CD4-positive, CD25-positive, alpha-beta regulatory T cell (primary cell): ENCODE data around the gene AP5S1. TPM values are rescaled to one million over a fixed set of nuclear protein-coding genes. Genes with fewer than 3 reads are reported as not detected.

Experiments used
- ATAC-seq, 2 donors: fragments of 150-1000 bp; cut with Tn5 transposase; one replicate each; pipeline ENCODE4 v1.10.0; 2021; ENCODE audit warnings: low read depth in 2 of 2, moderate number of reproducible peaks in 2 of 2, moderate library complexity in 1 of 2
- DNase-seq, 3 donors: peaks; one replicate each; pipeline versions ENCODE4 v3.0.0 to v3.0.0-alpha.2; 2012 to 2022; ENCODE audit warnings: mixed read lengths in 1 of 3
- H3K27ac ChIP-seq: one replicate; pipeline ENCODE4 v1.7.0; 2013; ENCODE audit warnings: mild to moderate bottlenecking, low read length; ENCODE audit not compliant: insufficient read depth, poor library complexity, severe bottlenecking
- H3K27me3 ChIP-seq: one replicate; pipeline ENCODE4 v1.7.0; 2013; ENCODE audit warnings: low read length; ENCODE audit not compliant: control insufficient read depth, insufficient read depth
- H3K36me3 ChIP-seq: one replicate; pipeline ENCODE4 v1.7.0; 2013; ENCODE audit warnings: mild to moderate bottlenecking, low read length, moderate library complexity; ENCODE audit not compliant: control insufficient read depth, insufficient read depth
- H3K4me1 ChIP-seq: 2 replicates; pipeline ENCODE4 v1.7.0; 2013; ENCODE audit warnings: mild to moderate bottlenecking, low read length; ENCODE audit not compliant: insufficient read depth, control insufficient read depth, poor library complexity, severe bottlenecking
- H3K4me3 ChIP-seq: one replicate; pipeline ENCODE4 v1.7.0; 2013; ENCODE audit warnings: low read depth, mild to moderate bottlenecking, low read length, moderate library complexity
- H3K9me3 ChIP-seq, 2 experiments: 1 replicate in 1 of 2; 2 replicates in 1 of 2; pipeline ENCODE4 v1.7.0; 2013; ENCODE audit warnings: low read length in 2 of 2, mild to moderate bottlenecking in 1 of 2, moderate library complexity in 1 of 2; ENCODE audit not compliant: control insufficient read depth in 2 of 2
- H3K27ac Mint-ChIP-seq, 3 donors: one replicate each; pipeline ENCODE4 v1.8.0; 2020 to 2022; ENCODE audit warnings: mild to moderate bottlenecking in 3 of 3, mixed read lengths in 3 of 3, moderate library complexity in 2 of 3
- H3K27me3 Mint-ChIP-seq: one replicate; pipeline ENCODE4 v1.8.0; 2022; ENCODE audit warnings: mild to moderate bottlenecking, mixed read lengths
- H3K36me3 Mint-ChIP-seq: one replicate; pipeline ENCODE4 v1.8.0; 2020; ENCODE audit warnings: mixed read lengths
- H3K4me1 Mint-ChIP-seq, 4 donors: one replicate each; pipeline ENCODE4 v1.8.0; 2020 to 2022; ENCODE audit warnings: mixed read lengths in 4 of 4, mild to moderate bottlenecking in 1 of 4
- H3K4me3 Mint-ChIP-seq, 4 donors: one replicate each; pipeline ENCODE4 v1.8.0; 2020 to 2022; ENCODE audit warnings: mild to moderate bottlenecking in 4 of 4, mixed read lengths in 4 of 4, moderate library complexity in 3 of 4
- H3K9me3 Mint-ChIP-seq, 7 donors: one replicate each; pipeline ENCODE4 v1.8.0; 2020 to 2022; ENCODE audit warnings: mixed read lengths in 7 of 7, mild to moderate bottlenecking in 3 of 7, moderate library complexity in 2 of 7
- polyA plus RNA-seq, 4 donors: library from polyadenylated mRNA; unstranded; fragments of 300-500 nt; fragmentation: Illumina TruSeq; gene quantifications; one replicate each; pipeline ENCODE4 v1.2.3, GENCODE V29; 2021
- total RNA-seq: library from RNA; stranded (reverse); gene quantifications from one replicate; pipeline ENCODE4 v1.2.3, GENCODE V29; 2022

Gene AP5S1
- total and polyA plus RNA-seq, 5 donors from 2014 or later = 10.5 to 22.2 (median 19.5) TPM

DNA sequence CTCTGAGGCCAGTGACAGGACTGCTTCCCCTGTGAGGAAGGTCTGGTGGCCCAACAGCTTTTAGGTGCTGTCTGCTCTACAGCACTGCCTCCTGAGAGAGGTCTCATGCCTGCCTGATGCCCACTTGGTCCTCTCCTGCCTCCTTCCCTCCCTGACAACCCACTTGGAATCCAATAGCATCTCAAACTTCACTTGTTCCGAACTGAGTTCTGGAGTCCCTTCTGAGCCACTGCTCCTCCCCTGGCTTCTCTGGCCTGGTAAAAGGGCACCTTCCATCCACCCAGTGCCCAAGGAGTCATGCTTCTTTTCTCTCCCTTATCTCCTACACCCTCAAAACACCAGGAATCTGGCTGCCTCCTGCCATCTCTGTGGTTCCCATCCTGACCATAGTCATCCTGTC, 28.2 kb downstream of the AP5S1 start:
- Histone ChIP-seq H3K9me3 (no peaks in the 10 kb centered on the region), H3K36me3 (no peaks in the 10 kb centered on the region), H3K4me3 (no peak overlapping the region), H3K4me1 (peaks cover 13% of the 10 kb centered on the region), H3K27me3 (no peaks in the 10 kb centered on the region), H3K27ac (no peak overlapping the region)
- H3K36me3 Mint-ChIP-seq = no peaks in the 10 kb centered on the region
- H3K4me1 Mint-ChIP-seq = peaks cover 5 to 36% (median 25%) of the 10 kb centered on the region in 4 donors
- H3K27me3 Mint-ChIP-seq = no peaks in the 10 kb centered on the region
- no peaks in the 10 kb centered on the region for H3K9me3 Mint-ChIP-seq
- peak overlapping the region; percentile 67 to 97 (median 92) for H3K4me3 Mint-ChIP-seq
- ATAC-seq (no peak), DNase-seq (no peak)
- peak overlapping the region; percentile 69 to 91 (median 83) for H3K27ac Mint-ChIP-seq

DNA sequence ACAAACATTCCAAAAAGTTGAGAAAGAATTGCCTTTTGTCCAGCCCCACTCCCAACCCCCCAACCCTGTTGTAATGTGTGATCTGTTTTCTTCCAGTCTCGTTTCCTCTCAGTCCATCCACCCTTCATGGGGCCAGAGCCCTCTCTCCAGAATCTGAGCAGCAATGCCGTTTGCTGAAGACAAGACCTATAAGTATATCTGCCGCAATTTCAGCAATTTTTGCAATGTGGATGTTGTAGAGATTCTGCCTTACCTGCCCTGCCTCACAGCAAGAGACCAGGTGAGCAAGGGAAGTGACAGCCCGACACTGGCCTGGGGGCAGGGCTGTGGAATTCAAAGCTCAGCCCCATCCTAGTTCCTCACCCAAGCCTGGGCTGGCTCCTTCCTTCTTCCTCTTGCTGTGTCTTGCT, 34.1 kb downstream of the AP5S1 start:
- no peaks in the 10 kb centered on the region for H3K27me3 Mint-ChIP-seq
- H3K36me3 ChIP-seq = peaks cover 22% of the 10 kb centered on the region
- H3K9me3 ChIP-seq = no peaks in the 10 kb centered on the region
- H3K36me3 Mint-ChIP-seq = peaks cover 12% of the 10 kb centered on the region
- H3K4me3 ChIP-seq = no peak overlapping the region
- H3K4me1 Mint-ChIP-seq = peaks cover 5 to 19% (median 13%) of the 10 kb centered on the region in 4 donors
- DNase-seq (no peak), ATAC-seq (no peak)
- H3K27ac Mint-ChIP-seq = no peak overlapping the region
- H3K9me3 Mint-ChIP-seq = no peaks in the 10 kb centered on the region
- H3K4me3 Mint-ChIP-seq = no peak overlapping the region
- H3K27ac ChIP-seq = no peak overlapping the region
- H3K4me1 ChIP-seq = no peaks in the 10 kb centered on the region
- no peaks in the 10 kb centered on the region for H3K27me3 ChIP-seq

DNA sequence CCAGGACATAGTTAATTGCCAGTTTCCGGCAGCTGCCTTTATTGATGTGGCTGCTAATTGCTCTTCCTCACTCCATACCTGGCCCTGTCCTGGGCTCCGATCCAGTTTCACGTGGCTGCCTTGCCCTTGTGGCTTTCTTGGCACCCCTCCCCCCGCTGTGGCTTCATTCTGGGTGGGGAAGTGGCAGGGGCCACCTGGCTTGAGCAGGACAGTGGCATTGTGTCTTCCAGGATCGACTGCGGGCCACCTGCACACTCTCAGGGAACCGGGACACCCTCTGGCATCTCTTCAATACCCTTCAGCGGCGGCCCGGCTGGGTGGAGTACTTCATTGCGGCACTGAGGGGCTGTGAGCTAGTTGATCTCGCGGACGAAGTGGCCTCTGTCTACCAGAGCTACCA, 37.1 kb downstream of the AP5S1 start:
- H3K4me1 ChIP-seq = no peaks in the 10 kb centered on the region
- H3K27me3 ChIP-seq = no peaks in the 10 kb centered on the region
- ATAC-seq (no peak), DNase-seq (no peak)
- H3K27me3 Mint-ChIP-seq = no peaks in the 10 kb centered on the region
- no peak overlapping the region for H3K27ac Mint-ChIP-seq
- no peak overlapping the region for H3K4me3 ChIP-seq
- H3K36me3 Mint-ChIP-seq = peaks cover 21% of the 10 kb centered on the region
- no peak overlapping the region for H3K4me3 Mint-ChIP-seq
- peaks cover 35% of the 10 kb centered on the region for H3K36me3 ChIP-seq
- peaks cover 5 to 17% (median 9%) of the 10 kb centered on the region in 4 donors for H3K4me1 Mint-ChIP-seq
- H3K27ac ChIP-seq = no peak overlapping the region
- no peaks in the 10 kb centered on the region for H3K9me3 Mint-ChIP-seq
- no peaks in the 10 kb centered on the region for H3K9me3 ChIP-seq

DNA sequence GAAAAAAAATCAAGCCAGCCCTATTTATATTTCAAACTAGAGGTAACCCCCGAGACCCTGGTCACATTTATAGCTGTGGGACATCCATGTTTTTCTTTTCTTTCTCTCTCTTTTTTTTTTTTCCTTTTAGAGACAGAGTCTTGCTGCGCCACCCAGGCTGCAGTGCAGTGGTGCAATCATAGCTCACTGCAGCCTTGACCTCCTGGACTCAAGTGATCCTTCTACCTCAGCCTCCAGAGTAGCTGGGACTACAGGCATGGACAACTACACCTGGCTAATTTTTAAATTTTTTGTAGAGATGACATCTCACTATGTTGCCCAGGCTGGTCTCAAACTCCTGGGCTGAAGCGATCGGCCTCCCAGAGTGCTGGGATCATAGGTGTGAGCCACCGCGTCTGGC, 38.3 kb downstream of the AP5S1 start:
- Mint-ChIP-seq H3K9me3 (no peaks in the 10 kb centered on the region), H3K4me1 (peaks cover 8 to 17% (median 11%) of the 10 kb centered on the region in 4 donors), H3K27me3 (no peaks in the 10 kb centered on the region), H3K27ac (no peak overlapping the region), H3K36me3 (peaks cover 33% of the 10 kb centered on the region), H3K4me3 (no peak overlapping the region)
- no peaks in the 10 kb centered on the region for H3K9me3 ChIP-seq
- no peak for DNase-seq
- H3K4me3 ChIP-seq = no peak overlapping the region
- no peak overlapping the region for H3K27ac ChIP-seq
- no peaks in the 10 kb centered on the region for H3K27me3 ChIP-seq
- H3K36me3 ChIP-seq = peaks cover 48% of the 10 kb centered on the region
- ATAC-seq = no peak
- no peaks in the 10 kb centered on the region for H3K4me1 ChIP-seq

DNA sequence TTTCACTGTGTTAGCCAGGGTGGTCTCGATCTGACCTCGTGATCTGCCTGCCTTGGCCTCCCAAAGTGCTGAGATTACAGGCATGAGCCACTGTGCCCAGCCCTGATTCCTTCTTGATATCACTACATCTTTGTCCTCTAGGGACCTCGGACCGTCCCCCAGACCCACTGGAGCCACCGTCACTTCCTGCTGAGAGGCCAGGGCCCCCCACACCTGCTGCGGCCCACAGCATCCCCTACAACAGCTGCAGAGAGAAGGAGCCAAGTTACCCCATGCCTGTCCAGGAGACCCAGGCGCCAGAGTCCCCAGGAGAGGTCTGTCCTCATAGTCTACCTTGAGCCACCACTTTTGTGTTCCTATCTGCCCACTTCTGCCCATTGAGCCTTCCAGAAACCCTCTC, 40.8 kb downstream of the AP5S1 start:
- no peaks in the 10 kb centered on the region for H3K27me3 ChIP-seq
- peaks cover 0 to 7% (median 6%) of the 10 kb centered on the region in 4 donors for H3K4me1 Mint-ChIP-seq
- H3K4me1 ChIP-seq = no peaks in the 10 kb centered on the region
- DNase-seq (no peak), ATAC-seq (no peak)
- H3K36me3 Mint-ChIP-seq = peaks cover 38% of the 10 kb centered on the region
- H3K4me3 ChIP-seq = no peak overlapping the region
- H3K27ac ChIP-seq = no peak overlapping the region
- peak overlapping the region in 1 of 3 donors; percentile 48 for H3K27ac Mint-ChIP-seq
- H3K9me3 Mint-ChIP-seq = no peaks in the 10 kb centered on the region
- no peaks in the 10 kb centered on the region for H3K27me3 Mint-ChIP-seq
- H3K36me3 ChIP-seq = peaks cover 65% of the 10 kb centered on the region
- H3K9me3 ChIP-seq = no peaks in the 10 kb centered on the region
- peak overlapping the region in 1 of 4 donors; percentile 63 for H3K4me3 Mint-ChIP-seq

DNA sequence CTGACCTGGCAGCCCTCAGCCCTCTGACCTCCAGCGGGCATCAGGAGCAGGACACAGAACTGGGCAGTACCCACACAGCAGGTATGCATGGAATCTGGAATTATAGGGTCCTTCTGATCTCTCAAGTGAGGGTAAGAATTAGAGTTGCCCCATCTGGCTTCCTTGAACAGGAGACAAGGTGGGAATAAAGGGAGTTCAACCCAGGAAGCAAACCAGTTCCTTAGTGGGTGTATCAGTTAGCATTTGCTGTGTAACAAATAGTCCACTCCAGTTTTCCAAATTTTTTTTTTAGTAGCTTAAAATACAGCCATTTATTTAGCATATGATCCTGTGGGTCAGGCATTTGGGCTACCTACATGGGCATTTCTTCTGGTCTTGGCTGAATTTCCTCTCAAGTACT, 42.0 kb downstream of the AP5S1 start:
- Mint-ChIP-seq H3K27ac (peak overlapping the region in 1 of 3 donors; percentile 69), H3K36me3 (peaks cover 35% of the 10 kb centered on the region), H3K9me3 (no peaks in the 10 kb centered on the region), H3K4me3 (no peak overlapping the region), H3K27me3 (no peaks in the 10 kb centered on the region), H3K4me1 (peaks cover 0 to 7% (median 3%) of the 10 kb centered on the region in 4 donors)
- Histone ChIP-seq H3K4me3 (no peak overlapping the region), H3K9me3 (no peaks in the 10 kb centered on the region), H3K27me3 (no peaks in the 10 kb centered on the region), H3K36me3 (peaks cover 69% of the 10 kb centered on the region), H3K4me1 (no peaks in the 10 kb centered on the region), H3K27ac (no peak overlapping the region)
- ATAC-seq (no peak), DNase-seq (no peak)

DNA sequence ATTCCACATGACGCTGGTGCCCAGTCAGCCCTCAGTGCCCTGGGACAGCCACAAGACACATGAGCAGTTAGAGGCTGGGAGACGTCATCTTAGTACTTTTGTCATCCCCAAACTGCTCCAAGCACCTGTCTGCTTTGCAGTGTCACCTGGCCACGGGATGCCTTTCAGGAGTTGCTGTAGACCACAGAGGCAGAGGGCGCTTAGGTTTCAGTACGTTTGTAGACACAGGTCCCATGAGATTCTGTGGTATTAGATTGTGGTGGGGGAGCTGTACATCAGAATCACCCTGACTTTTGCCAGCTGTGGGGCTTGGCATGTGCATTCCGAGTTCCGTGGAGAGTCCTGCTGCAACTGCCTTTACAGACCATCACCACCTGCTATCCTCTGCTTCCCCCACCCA, 43.0 kb downstream of the AP5S1 start:
- H3K27me3 ChIP-seq = no peaks in the 10 kb centered on the region
- H3K27ac ChIP-seq = no peak overlapping the region
- Mint-ChIP-seq H3K27me3 (no peaks in the 10 kb centered on the region), H3K27ac (no peak overlapping the region), H3K36me3 (peaks cover 31% of the 10 kb centered on the region), H3K4me1 (peaks cover 0 to 7% (median 2%) of the 10 kb centered on the region in 4 donors), H3K4me3 (no peak overlapping the region), H3K9me3 (no peaks in the 10 kb centered on the region)
- peaks cover 60% of the 10 kb centered on the region for H3K36me3 ChIP-seq
- H3K4me3 ChIP-seq = no peak overlapping the region
- DNase-seq (no peak), ATAC-seq (no peak)
- no peaks in the 10 kb centered on the region for H3K9me3 ChIP-seq
- no peaks in the 10 kb centered on the region for H3K4me1 ChIP-seq

DNA sequence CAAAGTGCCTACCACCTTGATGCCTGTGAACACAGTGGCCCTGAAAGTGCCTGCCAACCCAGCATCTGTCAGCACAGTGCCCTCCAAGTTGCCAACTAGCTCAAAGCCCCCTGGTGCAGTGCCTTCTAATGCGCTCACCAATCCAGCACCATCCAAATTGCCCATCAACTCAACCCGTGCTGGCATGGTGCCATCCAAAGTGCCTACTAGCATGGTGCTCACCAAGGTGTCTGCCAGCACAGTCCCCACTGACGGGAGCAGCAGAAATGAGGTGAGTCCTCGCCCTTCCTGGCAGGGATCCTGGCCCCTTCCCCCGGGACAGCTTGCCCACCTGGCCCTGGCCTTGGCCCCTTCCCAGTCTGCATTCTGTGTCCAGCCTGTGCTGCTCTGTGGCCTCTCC, 44.2 kb downstream of the AP5S1 start:
- Histone ChIP-seq H3K36me3 (peaks cover 56% of the 10 kb centered on the region), H3K4me3 (no peak overlapping the region), H3K4me1 (no peaks in the 10 kb centered on the region), H3K27me3 (no peaks in the 10 kb centered on the region), H3K9me3 (no peaks in the 10 kb centered on the region), H3K27ac (no peak overlapping the region)
- Mint-ChIP-seq H3K27ac (no peak overlapping the region), H3K4me1 (peaks cover 0 to 7% (median 2%) of the 10 kb centered on the region in 4 donors), H3K9me3 (no peaks in the 10 kb centered on the region), H3K27me3 (no peaks in the 10 kb centered on the region), H3K4me3 (no peak overlapping the region), H3K36me3 (peaks cover 31% of the 10 kb centered on the region)
- no peak for ATAC-seq
- no peak for DNase-seq
